ENCODE results near the gene ZNF684. TPM values are rescaled to one million over a fixed set of nuclear protein-coding genes. Genes with fewer than 3 reads are reported as not detected.
A peak's percentile ranks its signal among the peaks of the same experiment; 100 is the strongest.
"Not testable (repeated sequence)": the region's sequence is repeated elsewhere in the genome, so short reads cannot be mapped to it uniquely, and the experiment has no call there.

The ZNF684 gene
- total RNA-seq, result 6.0 TPM
- 1 to 10 TPM; 3.3 to 5.1 (median 3.6) TPM for polyA plus RNA-seq (ENCODE audit: insufficient read depth in 1 of 8, insufficient read length in 8 of 8, low replicate concordance in 1 of 8)
- long read RNA-seq, donor 1, result 0 reads
- long read RNA-seq, donor 2, result 0 reads
- long read RNA-seq, donor 3, result 0 reads
- long read RNA-seq, donor 4, result 0 reads
- long read RNA-seq, donor 5, partial matches to known transcripts, result 0 of 4 reads
- long read RNA-seq, donor 5, other reads (novel, unspliced or antisense), result 0 of 4 reads
- long read RNA-seq, donor 6, result 0 reads
- long read RNA-seq, donor 7, result 0 reads
- long read RNA-seq, donor 8, result 0 reads
- long read RNA-seq, donor 9, result 0 reads
- long read RNA-seq, donor 10, partial matches to known transcripts, result 0 of 1 reads
- long read RNA-seq, donor 10, other reads (novel, unspliced or antisense), result 0 of 1 reads
- long read RNA-seq, donor 11, result 0 reads

GRCh38 chr1:40531381-40532061 lies at the start of gene ZNF684:
Gene ZNF684, plus strand, starts transcription at chr1:40531637. Its CDS starts 1,530 bp downstream, at chr1:40533167.
- no peaks in the 10 kb centered on the region for H3K9me3 ChIP-seq (replicated peaks; ENCODE audit: control insufficient read depth, low read depth, low read length)
- peak within 1 kb of the TSS; percentile 95 for H3K27ac ChIP-seq (ENCODE audit: low read length)
- DNase-seq, result peak; percentile 98
- H3K4me3 ChIP-seq (ENCODE audit: low read length), result peak within 1 kb of the TSS; percentile 62
- no peaks in the 10 kb centered on the region for H3K36me3 ChIP-seq (ENCODE audit: control insufficient read depth, insufficient read depth, low read length)
- WGBS (ENCODE audit: insufficient coverage), result 0% methylated on average over 24 of the region's 35 CpGs
- H3K27me3 ChIP-seq (ENCODE audit: control insufficient read depth, insufficient read depth, low read length), result no peaks in the 10 kb centered on the region
- H3K4me1 ChIP-seq (ENCODE audit: control insufficient read depth, insufficient read depth, low read length), result peaks cover 3% of the 10 kb centered on the region

GRCh38 chr1:40495315-40495903 lies 36.0 kb upstream of the ZNF684 start:
- H3K4me1 ChIP-seq (ENCODE audit: control insufficient read depth, insufficient read depth, low read length), result no peaks in the 10 kb centered on the region
- no peak overlapping the region for H3K4me3 ChIP-seq (ENCODE audit: low read length)
- no peaks in the 10 kb centered on the region for H3K27me3 ChIP-seq (ENCODE audit: control insufficient read depth, insufficient read depth, low read length)
- peaks cover 22% of the 10 kb centered on the region for H3K36me3 ChIP-seq (ENCODE audit: control insufficient read depth, insufficient read depth, low read length)
- no CpG with 5 or more reads among the region's 4 CpGs for WGBS (ENCODE audit: insufficient coverage)
- no peak overlapping the region for H3K27ac ChIP-seq (ENCODE audit: low read length)
- DNase-seq, result no peak
- peaks cover 54% of the 10 kb centered on the region for H3K9me3 ChIP-seq (replicated peaks; ENCODE audit: control insufficient read depth, low read depth, low read length)

GRCh38 chr1:40502651-40503050 lies 28.8 kb upstream of the ZNF684 start:
- H3K27ac ChIP-seq (ENCODE audit: low read length); H3K36me3 ChIP-seq (ENCODE audit: control insufficient read depth, insufficient read depth, low read length); H3K27me3 ChIP-seq (ENCODE audit: control insufficient read depth, insufficient read depth, low read length); H3K4me3 ChIP-seq (ENCODE audit: low read length); H3K4me1 ChIP-seq (ENCODE audit: control insufficient read depth, insufficient read depth, low read length); DNase-seq: not testable (repeated sequence)
- peaks cover 47% of the 10 kb centered on the region for H3K9me3 ChIP-seq (replicated peaks; ENCODE audit: control insufficient read depth, low read depth, low read length)
- WGBS (ENCODE audit: insufficient coverage), result 100% methylated on average over 4 of the region's 4 CpGs

- Histone ChIP-seq H3K9me3 (replicated peaks; ENCODE audit: control insufficient read depth, low read depth, low read length) (peaks cover 16% of the 10 kb centered on the region), H3K4me3 (ENCODE audit: low read length) (peak overlapping the region; percentile 86), H3K4me1 (ENCODE audit: control insufficient read depth, insufficient read depth, low read length) (peaks cover 4% of the 10 kb centered on the region), H3K27me3 (ENCODE audit: control insufficient read depth, insufficient read depth, low read length) (no peaks in the 10 kb centered on the region), H3K36me3 (ENCODE audit: control insufficient read depth, insufficient read depth, low read length) (no peaks in the 10 kb centered on the region), H3K27ac (ENCODE audit: low read length) (peak overlapping the region; percentile 76)
- no peak for DNase-seq
- WGBS (ENCODE audit: insufficient coverage), result 4% methylated on average over 2 of the region's 6 CpGs
Observed at GRCh38 chr1:40507973-40508372, 23.5 kb upstream of the ZNF684 start.

GRCh38 chr1:40508375-40509341 lies 22.8 kb upstream of the ZNF684 start, which contains the start of gene EXO5:
Gene EXO5, plus strand, starts transcription at chr1:40508767. Its CDS starts 5,778 bp downstream, at chr1:40514545.
- Histone ChIP-seq H3K9me3 (replicated peaks; ENCODE audit: control insufficient read depth, low read depth, low read length) (peaks cover 13% of the 10 kb centered on the region), H3K4me3 (ENCODE audit: low read length) (peak within 1 kb of the TSS; percentile 86), H3K27ac (ENCODE audit: low read length) (peak within 1 kb of the TSS; percentile 76), H3K36me3 (ENCODE audit: control insufficient read depth, insufficient read depth, low read length) (no peaks in the 10 kb centered on the region), H3K27me3 (ENCODE audit: control insufficient read depth, insufficient read depth, low read length) (no peaks in the 10 kb centered on the region), H3K4me1 (ENCODE audit: control insufficient read depth, insufficient read depth, low read length) (peaks cover 4% of the 10 kb centered on the region)
- peak; percentile 89 for DNase-seq
- WGBS (ENCODE audit: insufficient coverage), result under 1% methylated on average over 74 of the region's 76 CpGs

GRCh38 chr1:40519517-40519916 lies 11.9 kb upstream of the ZNF684 start:
- WGBS (ENCODE audit: insufficient coverage), result no CpG with 5 or more reads among the region's 2 CpGs
- H3K4me1 ChIP-seq (ENCODE audit: control insufficient read depth, insufficient read depth, low read length), result no peaks in the 10 kb centered on the region

GRCh38 chr1:40530735-40531380 lies 579 bp upstream of the ZNF684 start:
- Histone ChIP-seq H3K4me1 (ENCODE audit: control insufficient read depth, insufficient read depth, low read length) (peaks cover 3% of the 10 kb centered on the region), H3K9me3 (replicated peaks; ENCODE audit: control insufficient read depth, low read depth, low read length) (no peaks in the 10 kb centered on the region), H3K36me3 (ENCODE audit: control insufficient read depth, insufficient read depth, low read length) (no peaks in the 10 kb centered on the region), H3K27me3 (ENCODE audit: control insufficient read depth, insufficient read depth, low read length) (no peaks in the 10 kb centered on the region), H3K4me3 (ENCODE audit: low read length) (peak overlapping the region; percentile 62), H3K27ac (ENCODE audit: low read length) (peak overlapping the region; percentile 95)
- no peak for DNase-seq
- WGBS (ENCODE audit: insufficient coverage), result 46% methylated on average over 2 of the region's 5 CpGs

More at GRCh38 chr1:40519517-40519916, 11.9 kb upstream of the ZNF684 start:
- Histone ChIP-seq H3K36me3 (ENCODE audit: control insufficient read depth, insufficient read depth, low read length) (peaks cover 13% of the 10 kb centered on the region), H3K27ac (ENCODE audit: low read length) (no peak overlapping the region), H3K27me3 (ENCODE audit: control insufficient read depth, insufficient read depth, low read length) (no peaks in the 10 kb centered on the region), H3K4me3 (ENCODE audit: low read length) (no peak overlapping the region), H3K9me3 (replicated peaks; ENCODE audit: control insufficient read depth, low read depth, low read length) (peaks cover 70% of the 10 kb centered on the region)
- no peak for DNase-seq

- H3K4me3 ChIP-seq (ENCODE audit: low read length), result peak overlapping the region; percentile 62
- no peak for DNase-seq
- H3K27me3 ChIP-seq (ENCODE audit: control insufficient read depth, insufficient read depth, low read length), result no peaks in the 10 kb centered on the region
- peaks cover 3% of the 10 kb centered on the region for H3K4me1 ChIP-seq (ENCODE audit: control insufficient read depth, insufficient read depth, low read length)
- peak overlapping the region; percentile 95 for H3K27ac ChIP-seq (ENCODE audit: low read length)
- H3K36me3 ChIP-seq (ENCODE audit: control insufficient read depth, insufficient read depth, low read length), result no peaks in the 10 kb centered on the region
- 0% methylated on average over 3 of the region's 3 CpGs for whole genome bisulfite sequencing (ENCODE audit: insufficient coverage)
- H3K9me3 ChIP-seq (replicated peaks; ENCODE audit: control insufficient read depth, low read depth, low read length), result no peaks in the 10 kb centered on the region
Observed at GRCh38 chr1:40532062-40532389, 589 bp downstream of the ZNF684 start.

- H3K27ac ChIP-seq (ENCODE audit: low read length), result no peak overlapping the region
- DNase-seq, result peak; percentile 38
- H3K4me3 ChIP-seq (ENCODE audit: low read length), result no peak overlapping the region
- peaks cover 3% of the 10 kb centered on the region for H3K4me1 ChIP-seq (ENCODE audit: control insufficient read depth, insufficient read depth, low read length)
- H3K36me3 ChIP-seq (ENCODE audit: control insufficient read depth, insufficient read depth, low read length), result no peaks in the 10 kb centered on the region
- H3K9me3 ChIP-seq (replicated peaks; ENCODE audit: control insufficient read depth, low read depth, low read length), result no peaks in the 10 kb centered on the region
- H3K27me3 ChIP-seq (ENCODE audit: control insufficient read depth, insufficient read depth, low read length), result no peaks in the 10 kb centered on the region
Observed at GRCh38 chr1:40532844-40533424, 1.5 kb downstream of the ZNF684 start.
